Spleen (tissue), 11 donors: ENCODE results near the gene GPR156. TPM values are rescaled to one million over a fixed set of nuclear protein-coding genes. Genes with fewer than 3 reads are reported as not detected.

Experiments
- DNase-seq: peaks from one replicate; pipeline ENCODE4 v3.0.0-alpha.2; 2020
- H3K27ac ChIP-seq, 8 donors: fragments of 200-600 bp; sonication (generic) in 7 of 8; 1 replicate in 4 of 8; 2 replicates in 4 of 8; pipeline versions ENCODE4 v1.5.0 to v1.8.0; 2016 to 2021; ENCODE audit warnings: inconsistent platforms in 4 of 8, mild to moderate bottlenecking in 4 of 8, moderate library complexity in 1 of 8
- H3K27me3 ChIP-seq, 7 donors: fragments of 200-600 bp; sonication (generic) in 6 of 7; replicated peaks in 1 of 7; 1 replicate in 4 of 7; 2 replicates in 3 of 7; pipeline versions ENCODE4 v1.5.0 to v1.8.0; 2016 to 2021; ENCODE audit warnings: inconsistent platforms in 3 of 7, mild to moderate bottlenecking in 1 of 7
- H3K36me3 ChIP-seq, 6 donors: fragments of 200-600 bp; sonication (generic) in 5 of 6; 1 replicate in 4 of 6; 2 replicates in 2 of 6; pipeline versions ENCODE4 v1.5.0 to v1.8.0; 2016 to 2021; ENCODE audit warnings: inconsistent platforms in 2 of 6
- H3K4me1 ChIP-seq, 6 donors: fragments of 200-600 bp; sonication (generic) in 5 of 6; 1 replicate in 3 of 6; 2 replicates in 3 of 6; pipeline versions ENCODE4 v1.5.0 to v1.8.0; 2016 to 2021; ENCODE audit warnings: inconsistent platforms in 3 of 6
- H3K4me3 ChIP-seq, 8 donors: fragments of 200-600 bp; sonication (generic) in 7 of 8; 1 replicate in 4 of 8; 2 replicates in 4 of 8; pipeline versions ENCODE4 v1.5.0 to v1.8.0; 2016 to 2021; ENCODE audit warnings: inconsistent platforms in 4 of 8, mild to moderate bottlenecking in 4 of 8, moderate library complexity in 2 of 8
- H3K9me3 ChIP-seq, 8 donors: fragments of 200-600 bp; sonication (generic) in 7 of 8; 1 replicate in 4 of 8; 2 replicates in 4 of 8; pipeline versions ENCODE4 v1.5.0 to v1.8.0; 2016 to 2021; ENCODE audit warnings: inconsistent platforms in 4 of 8
- POLR2A ChIP-seq, 3 donors: fragments of 450-650 bp; IDR thresholded peaks; one replicate each; pipeline ENCODE4 v1.5.1; 2017; ENCODE audit warnings: antibody characterized with exemption in 3 of 3, mild to moderate bottlenecking in 1 of 3
- POLR2AphosphoS5 ChIP-seq, 3 donors: sonication (generic); formaldehyde crosslinking; IDR thresholded peaks; one replicate each; pipeline ENCODE4 v1.5.1; 2017; ENCODE audit warnings: antibody characterized with exemption in 3 of 3
- WGBS, 5 donors: extraction: QIAGEN DNeasy Blood & Tissue Kit in 3 of 5; methylation state at CpG; one replicate each; pipeline versions ENCODE4 v1.1.5 to v1.1.7; 2013 to 2018; 5-methylcytosine and 5-hydroxymethylcytosine counted together
- intact Hi-C: fragments of 100-400 bp; cut with DNase I; formaldehyde crosslinking; loops from one replicate; pipeline ENCODE4 v1.15.0; 2023; ENCODE audit warnings: low total_unique reads
- polyA plus RNA-seq, 3 donors: library from polyadenylated mRNA; stranded (reverse); fragments of 200-250 nt; gene quantifications; one replicate each; pipeline ENCODE4 v1.2.1, GENCODE V29; 2013
- total RNA-seq, 7 donors: library from RNA; depleted of rRNA in 3 of 7; stranded (reverse); fragments of >200 nt in 3 of 7; fragmentation: NEBNext Ultra II Directional in 4 of 7; extraction: Animal tissue kit (Norgen Biotek cat#: 25700) in 4 of 7; gene quantifications; one replicate each; pipeline versions ENCODE4 v1.1.0 to v1.2.1, GENCODE V29; 2016 to 2021
- TF ChIP-seq, protein P1 (sequence below), 11 experiments: fragments of 200-600 bp in 7 of 11; fragments of 450-650 bp in 4 of 11; sonication (generic) in 4 of 11; IDR thresholded peaks in 8 of 11; conservative IDR thresholded peaks in 3 of 11; 1 replicate in 7 of 11; 2 replicates in 4 of 11; pipeline versions ENCODE4 v1.4.0 to v1.8.0; 2016 to 2021; ENCODE audit warnings: antibody characterized with exemption in 11 of 11, inconsistent platforms in 4 of 11, mild to moderate bottlenecking in 1 of 11
- donor health status: healthy with polysubstance abuse.
- donor health status: DM: no; HTN: no; CAD: no; lungs with moderate emphysema.
- donor health status: DM: no; HTN: no; CAD: no.
- donor health status: Bipolar disorder and iron deficiency.
- donor health status: healthy.
- donor health status: DM: no; HTN: no; CAD: no.
- donor health status: DM: yes; HTN: yes; CAD: no.

GPR156 gene
- total and polyA plus RNA-seq, 10 donors = 0.03 to 0.41 (median 0.18) TPM; not detected in 4

- H3K9me3 ChIP-seq = peaks cover 0 to 6% (median 0%) of the 10 kb centered on the region in 8 donors
- DNase-seq = no peak
- TF ChIP-seq POLR2AphosphoS5 (IDR thresholded peaks at IDR 0.05) = no peak
- 95 to 99% (median 98%) methylated on average over 27 to 52 of the region's 52 CpGs for WGBS, 5 donors
- intact Hi-C loops = no loop called here
- H3K4me1 ChIP-seq = no peaks in the 10 kb centered on the region
- no peak overlapping the region for H3K27ac ChIP-seq
- H3K36me3 ChIP-seq = no peaks in the 10 kb centered on the region
- H3K4me3 ChIP-seq = no peak overlapping the region
- H3K27me3 ChIP-seq = no peaks in the 10 kb centered on the region
Observed at GRCh38 chr3:120140098-120140742, 144.8 kb downstream of the GPR156 start.

- Histone ChIP-seq H3K27me3 (no peaks in the 10 kb centered on the region), H3K4me3 (no peak overlapping the region), H3K9me3 (peaks cover 0 to 6% (median 0%) of the 10 kb centered on the region in 8 donors), H3K36me3 (no peaks in the 10 kb centered on the region), H3K4me1 (no peaks in the 10 kb centered on the region), H3K27ac (no peak overlapping the region)
- 88 to 97% (median 96%) methylated on average over 4 of the region's 4 CpGs for WGBS, 5 donors
- no peak for DNase-seq
- intact Hi-C loops = no loop called here
- TF ChIP-seq POLR2A (IDR thresholded peaks at IDR 0.05) (no peak), POLR2AphosphoS5 (IDR thresholded peaks at IDR 0.05) (no peak)
- TF ChIP-seq, protein P1, sequence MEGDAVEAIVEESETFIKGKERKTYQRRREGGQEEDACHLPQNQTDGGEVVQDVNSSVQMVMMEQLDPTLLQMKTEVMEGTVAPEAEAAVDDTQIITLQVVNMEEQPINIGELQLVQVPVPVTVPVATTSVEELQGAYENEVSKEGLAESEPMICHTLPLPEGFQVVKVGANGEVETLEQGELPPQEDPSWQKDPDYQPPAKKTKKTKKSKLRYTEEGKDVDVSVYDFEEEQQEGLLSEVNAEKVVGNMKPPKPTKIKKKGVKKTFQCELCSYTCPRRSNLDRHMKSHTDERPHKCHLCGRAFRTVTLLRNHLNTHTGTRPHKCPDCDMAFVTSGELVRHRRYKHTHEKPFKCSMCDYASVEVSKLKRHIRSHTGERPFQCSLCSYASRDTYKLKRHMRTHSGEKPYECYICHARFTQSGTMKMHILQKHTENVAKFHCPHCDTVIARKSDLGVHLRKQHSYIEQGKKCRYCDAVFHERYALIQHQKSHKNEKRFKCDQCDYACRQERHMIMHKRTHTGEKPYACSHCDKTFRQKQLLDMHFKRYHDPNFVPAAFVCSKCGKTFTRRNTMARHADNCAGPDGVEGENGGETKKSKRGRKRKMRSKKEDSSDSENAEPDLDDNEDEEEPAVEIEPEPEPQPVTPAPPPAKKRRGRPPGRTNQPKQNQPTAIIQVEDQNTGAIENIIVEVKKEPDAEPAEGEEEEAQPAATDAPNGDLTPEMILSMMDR (IDR thresholded peaks at IDR 0.05 in 8 of 11, conservative IDR thresholded peaks at IDR 0.05 in 3 of 11) = no peak
Observed at GRCh38 chr3:120139140-120139539, 145.9 kb downstream of the GPR156 start.

GRCh38 chr3:120137548-120137947 is 147.5 kb downstream of the GPR156 start:
- WGBS, 5 donors = 72 to 89% (median 72%) methylated on average over 2 of the region's 2 CpGs
- Histone ChIP-seq H3K4me3 (no peak overlapping the region), H3K36me3 (no peaks in the 10 kb centered on the region), H3K27me3 (no peaks in the 10 kb centered on the region), H3K9me3 (peaks cover 0 to 6% (median 0%) of the 10 kb centered on the region in 8 donors), H3K27ac (no peak overlapping the region), H3K4me1 (no peaks in the 10 kb centered on the region)
- TF ChIP-seq POLR2A (IDR thresholded peaks at IDR 0.05) (no peak), POLR2AphosphoS5 (IDR thresholded peaks at IDR 0.05) (no peak)
- TF ChIP-seq, protein P1 (IDR thresholded peaks at IDR 0.05 in 8 of 11, conservative IDR thresholded peaks at IDR 0.05 in 3 of 11) = no peak
- no peak for DNase-seq
- intact Hi-C loops = no loop called here

- no peak for TF ChIP-seq POLR2A (IDR thresholded peaks at IDR 0.05)
- TF ChIP-seq, protein P1 (IDR thresholded peaks at IDR 0.05 in 8 of 11, conservative IDR thresholded peaks at IDR 0.05 in 3 of 11) = no peak
- TF ChIP-seq POLR2AphosphoS5 (IDR thresholded peaks at IDR 0.05) = no peak
- Histone ChIP-seq H3K4me1 (no peaks in the 10 kb centered on the region), H3K27ac (no peak overlapping the region), H3K36me3 (no peaks in the 10 kb centered on the region), H3K4me3 (no peak overlapping the region), H3K9me3 (no peaks in the 10 kb centered on the region), H3K27me3 (no peaks in the 10 kb centered on the region)
- WGBS, 5 donors = 81 to 96% (median 92%) methylated on average over 3 of the region's 3 CpGs
- intact Hi-C loops = no loop called here
- DNase-seq = no peak
Observed at GRCh38 chr3:120130656-120131055, 154.4 kb downstream of the GPR156 start.
